Activated T-cell treated with anti-CD3 and anti-CD28 coated beads for 1 hour (primary cell): Measurements from ENCODE around the gene CPSF4.
"Not testable (repeated sequence)": the region's sequence is repeated elsewhere in the genome, so short reads cannot be mapped to it uniquely, and the experiment has no call there.

ENCODE experiments used
- DNase-seq: peaks from one replicate; pipeline ENCODE4 v3.0.0-alpha.2; 2020; ENCODE audit warnings: low read depth

Gene CPSF4

DNA sequence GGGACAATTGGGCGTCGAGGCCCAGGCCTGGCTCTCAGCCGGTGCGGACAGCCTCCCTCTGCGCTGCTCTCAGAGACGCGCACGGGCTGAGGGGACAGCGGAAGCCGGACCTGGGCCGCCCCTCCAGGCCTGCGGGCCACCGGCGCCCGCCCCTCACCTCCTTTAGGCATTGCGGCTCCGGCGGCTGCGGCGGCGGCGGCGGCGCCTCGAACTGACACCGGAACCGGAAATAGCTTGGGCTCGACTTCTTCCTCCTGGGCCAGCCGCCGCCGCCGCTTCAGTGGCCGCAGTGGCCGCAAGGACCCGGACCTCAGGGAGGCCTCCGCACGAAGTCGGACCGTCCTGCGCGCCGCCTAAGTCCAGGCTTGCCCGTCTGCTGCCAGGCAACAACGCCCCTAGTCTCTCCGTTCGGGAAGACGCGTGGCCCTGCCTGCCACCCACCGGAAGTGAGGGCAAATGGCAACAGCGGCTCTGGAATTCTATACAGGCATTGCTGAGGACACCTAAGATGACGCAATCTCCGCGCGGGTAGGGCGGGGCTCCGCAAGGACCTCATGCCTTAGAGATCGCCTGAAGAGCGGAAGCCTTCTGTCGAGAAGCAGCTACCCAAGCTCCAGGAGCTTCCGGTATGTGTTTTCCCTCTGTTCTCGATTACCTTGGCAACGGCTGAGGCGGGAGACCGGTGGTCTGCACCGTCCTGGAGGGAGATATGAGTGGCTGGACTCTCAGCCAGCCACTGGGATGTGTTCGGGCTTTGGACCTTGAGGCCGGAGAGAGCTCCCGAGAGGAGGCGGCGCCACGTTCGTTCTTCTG, 30.2 kb upstream of the CPSF4 start, which contains the start of the genes BUD31 and PDAP1:
BUD31 (plus strand) TSS at position 591 of the 813 bp plus-strand sequence. CDS start 2,124 bp downstream, outside the sequence.
PDAP1 (minus strand) TSS at position 219 of the 813 bp plus-strand sequence; CDS start at position 170, 49 bp downstream.
- peak; percentile 89 for DNase-seq

- no peak for DNase-seq
Observed at GRCh38 chr7:99409192-99409572, 29.6 kb upstream of the CPSF4 start.

- DNase-seq, result no peak
Observed at GRCh38 chr7:99409806-99410205, 28.9 kb upstream of the CPSF4 start.

- no peak for DNase-seq
Observed at GRCh38 chr7:99410635-99411034, 28.1 kb upstream of the CPSF4 start.

DNA sequence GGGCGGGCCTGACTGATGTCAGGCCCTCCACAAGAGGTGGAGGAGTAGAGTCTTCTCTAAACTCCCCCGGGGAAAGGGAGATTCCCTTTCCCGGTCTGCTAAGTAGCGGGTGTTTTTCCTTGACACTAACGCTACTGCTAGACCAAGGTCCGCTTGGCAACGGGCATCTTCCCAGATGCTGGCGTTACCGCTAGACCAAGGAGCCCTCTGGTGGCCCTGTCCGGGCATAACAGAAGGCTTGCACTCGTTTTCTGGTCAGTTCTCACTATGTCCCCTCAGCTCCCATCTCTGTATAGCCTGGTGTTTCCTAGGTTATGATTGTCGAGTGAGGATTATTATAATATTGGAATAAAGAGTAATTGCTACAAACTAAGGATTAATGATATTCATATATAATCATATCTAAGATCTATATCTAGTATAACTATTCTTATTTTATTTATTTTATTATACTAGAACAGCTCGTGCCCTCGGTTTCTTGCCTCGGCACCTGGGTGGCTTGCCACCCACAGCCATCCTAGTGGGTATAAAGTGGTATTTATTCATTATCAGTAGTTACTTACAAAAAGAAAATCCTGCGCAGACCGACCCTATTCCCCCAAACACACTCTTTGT, 23.1 kb upstream of the CPSF4 start:
- DNase-seq, result not testable (repeated sequence)

DNA sequence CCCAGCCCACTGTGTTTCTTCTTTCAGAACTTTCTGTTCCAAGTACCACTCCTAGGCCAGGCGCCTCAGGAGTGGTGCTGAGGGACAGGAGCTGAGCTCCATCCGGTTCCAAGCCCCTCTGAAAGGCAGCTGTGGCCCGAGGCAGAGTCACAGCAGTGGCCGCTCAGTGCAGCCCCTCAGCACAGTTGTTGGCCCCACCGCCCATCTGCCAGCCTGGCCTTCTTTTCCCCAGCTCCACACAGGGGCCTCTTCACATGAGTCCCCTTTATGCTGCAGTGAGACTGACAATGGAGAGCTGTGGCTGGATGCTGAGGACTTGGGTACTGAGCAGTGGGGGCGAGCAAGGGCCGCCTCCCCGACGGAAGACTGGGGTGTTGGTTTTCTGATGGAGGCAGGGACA, 20.5 kb upstream of the CPSF4 start:
- no peak for DNase-seq

DNA sequence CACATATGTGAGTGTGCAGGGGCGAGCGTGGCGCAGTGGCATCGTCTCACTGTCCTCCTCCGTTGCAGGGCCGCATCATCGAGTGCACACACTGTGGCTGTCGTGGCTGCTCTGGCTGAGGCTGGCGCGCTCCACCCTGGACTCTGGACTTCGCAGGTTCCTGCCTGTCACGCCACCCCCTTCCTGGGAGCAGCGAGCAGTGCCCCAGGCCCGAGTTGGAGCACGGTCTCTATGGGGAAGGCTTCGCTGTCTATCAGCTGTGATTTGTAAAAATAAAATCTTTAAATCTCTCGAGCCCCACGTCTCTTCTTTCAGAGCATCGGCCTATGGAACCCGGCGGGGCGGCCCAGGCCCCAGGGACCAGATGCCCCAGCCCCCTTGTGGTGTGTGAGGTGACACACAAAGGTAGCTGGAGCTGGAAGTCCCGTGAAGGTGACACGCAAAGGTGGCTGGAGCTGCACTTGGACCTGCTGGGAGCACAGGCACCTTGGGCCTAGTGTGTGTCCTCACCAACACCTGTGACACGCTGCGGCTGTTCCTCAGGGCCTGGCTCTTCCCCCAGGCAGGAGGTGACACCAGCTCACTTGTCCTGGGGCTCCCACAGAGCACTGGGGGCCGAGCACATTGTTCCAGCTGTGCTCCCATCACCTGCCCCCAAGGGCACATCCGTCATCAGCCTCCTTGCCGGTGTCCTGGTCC, 19.3 kb upstream of the CPSF4 start:
- no peak for DNase-seq

DNA sequence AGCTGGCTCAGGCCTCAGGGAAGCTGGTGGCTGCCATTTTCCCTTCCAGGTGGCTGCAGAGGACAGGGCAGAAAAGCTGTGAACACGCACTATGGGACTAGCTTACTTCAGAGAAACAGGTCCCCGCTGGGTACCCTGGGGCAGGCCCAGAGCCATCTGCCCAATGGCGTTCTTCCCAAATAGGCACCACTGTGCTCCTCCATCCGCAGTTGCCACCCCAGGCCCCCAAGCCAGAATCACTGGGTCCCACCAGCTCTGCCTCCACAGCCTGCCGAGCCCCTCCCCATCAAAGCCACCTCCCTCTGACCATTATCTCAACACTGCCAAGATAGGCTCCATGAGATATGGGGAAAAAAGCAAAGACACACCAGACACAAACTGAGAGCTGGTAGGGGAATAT, 18.5 kb upstream of the CPSF4 start:
- DNase-seq, result no peak

DNA sequence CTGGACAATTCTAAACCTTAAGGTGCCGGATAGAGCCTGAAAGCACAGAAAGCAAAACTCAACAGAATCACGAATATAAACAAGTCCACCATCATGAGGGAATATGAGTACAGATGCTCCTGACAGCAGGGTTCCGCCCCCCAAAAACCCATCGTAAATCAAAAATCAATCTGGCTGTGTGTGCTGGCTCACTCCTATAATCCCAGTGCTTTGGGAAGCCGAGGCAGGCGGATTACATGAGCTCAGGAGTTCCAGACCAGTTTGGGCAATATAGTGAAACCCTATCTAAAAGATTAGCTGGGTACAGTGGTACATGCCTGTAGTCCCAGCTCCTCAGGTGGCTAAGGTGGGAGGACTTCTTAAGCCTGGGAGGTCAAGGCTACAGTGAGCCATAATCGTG, 17.8 kb upstream of the CPSF4 start:
- no peak for DNase-seq

DNA sequence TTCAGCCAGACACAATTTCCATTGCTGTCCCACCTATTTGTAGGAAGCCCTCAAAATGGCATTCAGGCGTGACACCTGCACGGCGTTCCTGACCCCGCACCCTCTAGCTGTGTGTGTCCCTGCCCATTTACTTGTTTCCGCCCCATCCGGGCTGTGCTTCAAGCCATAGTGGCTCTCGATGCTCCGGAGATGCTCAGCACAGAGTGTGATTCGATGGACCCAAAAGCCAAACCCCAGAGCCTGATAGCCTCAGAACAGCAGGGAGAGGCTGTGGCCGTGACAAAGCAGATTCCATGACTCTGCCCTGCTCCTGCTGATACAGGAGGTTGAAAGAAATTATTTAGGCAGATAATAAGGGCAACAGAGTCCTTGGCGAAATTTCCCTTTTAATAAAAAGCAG, 16.6 kb upstream of the CPSF4 start:
- DNase-seq, result no peak

DNA sequence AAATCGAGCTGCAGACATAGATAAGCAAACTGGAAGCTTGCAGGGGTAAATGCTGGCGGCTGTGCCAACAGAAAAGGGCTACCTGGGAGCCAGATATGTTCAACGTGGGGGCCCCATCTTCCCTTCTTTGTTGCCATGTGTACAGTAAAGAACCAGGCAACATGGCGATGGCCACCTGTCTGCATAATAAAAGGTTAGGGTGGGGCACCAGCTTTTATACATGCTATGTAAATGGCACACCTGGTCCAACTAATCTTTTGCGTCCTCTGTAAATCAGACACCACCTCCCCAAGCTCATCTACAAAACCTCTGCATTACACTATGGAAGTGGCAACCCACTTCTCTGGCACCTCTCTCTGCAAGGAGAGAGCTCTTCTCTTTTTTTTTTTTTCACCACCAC, 16.1 kb upstream of the CPSF4 start:
- no peak for DNase-seq

DNA sequence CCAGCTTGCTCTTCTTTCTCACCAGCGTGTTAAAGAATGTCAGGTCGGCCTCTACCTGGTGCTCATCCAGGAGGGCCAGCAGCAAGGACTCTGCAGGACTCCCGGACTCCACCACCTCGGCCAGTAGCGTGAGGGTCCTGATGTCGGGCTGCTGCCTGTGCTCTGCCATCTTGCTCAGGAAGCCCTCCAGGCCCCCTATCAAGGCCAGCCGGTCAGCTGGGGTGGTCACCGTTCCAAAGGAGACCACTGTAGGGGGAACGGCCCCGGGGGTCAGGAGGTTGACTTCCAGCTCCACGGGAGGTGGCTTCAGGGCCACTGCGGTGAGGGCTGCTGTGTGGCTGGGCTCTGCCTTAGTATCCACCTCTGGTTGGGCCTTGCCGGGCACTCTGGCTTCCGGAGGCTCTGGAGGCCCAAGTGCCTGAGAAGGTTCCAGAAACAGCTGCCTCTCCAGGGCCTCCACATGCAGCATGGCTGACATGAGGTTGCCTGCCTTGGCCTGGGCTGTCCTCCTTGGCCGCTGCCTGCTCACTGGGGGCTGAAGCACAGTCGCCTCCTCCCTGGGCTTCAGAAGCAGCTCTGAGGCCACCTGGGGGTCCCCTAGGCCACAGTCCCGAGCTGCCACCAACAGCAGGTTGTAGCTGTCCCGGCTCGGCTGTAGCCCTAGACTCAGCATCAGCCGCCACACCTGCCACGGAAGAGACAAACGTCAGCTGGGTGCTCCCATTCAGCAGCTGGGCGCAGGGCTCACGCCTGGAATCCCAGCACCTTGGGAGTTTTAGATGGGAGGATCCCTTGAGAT, 13.6 kb upstream of the CPSF4 start:
- no peak for DNase-seq

GRCh38 chr7:99428972-99429566, 9.7 kb upstream of the CPSF4 start:
- no peak for DNase-seq

DNA sequence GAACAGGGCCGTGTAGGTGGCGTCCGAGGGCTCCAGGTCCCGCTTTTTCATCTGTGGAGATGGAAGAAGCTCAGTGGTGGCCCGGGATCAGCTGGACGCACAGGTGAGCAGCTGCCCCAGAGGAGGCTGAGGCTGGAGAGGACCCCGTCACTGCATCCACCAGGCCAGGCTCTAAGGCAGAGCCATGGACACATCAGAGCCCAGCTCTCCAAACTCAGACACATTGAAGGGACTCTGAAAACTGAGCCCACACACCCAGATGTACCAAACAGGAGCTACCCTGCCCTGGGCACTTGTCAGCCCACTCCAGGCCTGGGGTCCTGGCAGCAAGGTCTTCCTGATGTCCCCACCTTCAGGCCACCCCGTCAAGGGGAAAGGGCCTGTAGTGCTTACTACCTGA, 9.0 kb upstream of the CPSF4 start:
- DNase-seq, result no peak

GRCh38 chr7:99431756-99432540, 6.8 kb upstream of the CPSF4 start:
- DNase-seq, result not testable (repeated sequence)

- DNase-seq, result no peak
Observed at GRCh38 chr7:99433158-99433557, 5.6 kb upstream of the CPSF4 start.

GRCh38 chr7:99437946-99438572, 684 bp upstream of the CPSF4 start:
- no peak for DNase-seq

- no peak for DNase-seq
Observed at GRCh38 chr7:99440195-99440594, 1.5 kb downstream of the CPSF4 start.

DNA sequence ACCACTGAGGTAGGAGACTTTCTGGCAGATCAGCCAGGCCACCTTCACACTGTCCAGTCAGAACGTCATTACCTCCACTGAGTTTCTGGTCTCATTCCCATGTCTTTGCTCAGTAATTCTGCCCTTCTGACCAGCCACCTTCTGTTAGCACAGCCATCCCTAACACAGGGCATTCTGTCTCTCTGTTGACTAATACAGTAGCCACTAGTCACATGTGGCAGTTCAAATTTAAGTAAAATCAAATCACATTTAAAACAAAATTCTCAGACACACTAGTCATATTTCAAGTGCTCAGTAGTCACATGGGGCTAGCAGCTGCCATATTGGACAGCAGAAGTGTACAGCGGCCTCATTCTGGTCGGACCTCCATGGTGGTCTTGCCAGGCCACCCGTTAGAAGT, 7.4 kb downstream of the CPSF4 start:
- no peak for DNase-seq

DNA sequence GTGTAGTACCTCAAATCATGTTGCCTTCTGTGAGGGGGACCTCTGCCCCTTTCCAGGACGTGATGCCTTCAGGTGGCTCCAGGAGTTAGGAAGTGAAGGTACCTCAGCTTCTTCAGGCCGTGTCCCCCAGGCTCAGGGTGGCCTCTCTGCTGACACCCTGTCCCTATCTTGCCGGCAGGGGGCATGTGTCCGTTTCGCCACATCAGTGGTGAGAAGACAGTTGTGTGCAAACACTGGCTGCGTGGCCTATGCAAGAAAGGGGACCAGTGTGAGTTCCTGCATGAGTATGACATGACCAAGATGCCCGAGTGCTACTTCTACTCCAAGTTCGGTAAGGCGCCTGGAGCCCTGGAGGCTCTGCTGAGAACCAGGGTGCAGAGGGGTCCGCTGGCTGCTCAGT, 9.2 kb downstream of the CPSF4 start:
- no peak for DNase-seq
